GM23338 (cell line): Measurements from ENCODE around the gene ASB15. TPM values are rescaled to one million over a fixed set of nuclear protein-coding genes. Genes with fewer than 3 reads are reported as not detected.

ENCODE experiments used
- ATAC-seq: fragments of 200-7000 bp; cut with Tn5 transposase; 3 replicates; pipeline ENCODE4 v1.9.1; 2020
- DNase-seq: peaks from one replicate; pipeline ENCODE4 v3.0.0-alpha.2; 2015; ENCODE audit warnings: low spot score
- H2AFZ ChIP-seq: fragments of 200-600 bp; sonication (generic); 2 replicates; pipeline ENCODE4 v1.8.0; 2016; ENCODE audit warnings: antibody characterized with exemption, mild to moderate bottlenecking, moderate library complexity
- H3F3A ChIP-seq: fragments of 200-600 bp; sonication (generic); replicated peaks from 2 replicates; pipeline ENCODE4 v1.8.0; 2017; ENCODE audit warnings: antibody characterized with exemption, mixed run types, low read depth
- H3K27ac ChIP-seq: fragments of 200-600 bp; sonication (generic); 2 replicates; pipeline ENCODE4 v1.6.1; 2016; ENCODE audit warnings: low read depth
- H3K27me3 ChIP-seq: fragments of 200-600 bp; sonication (generic); 2 replicates; pipeline ENCODE4 v1.8.0; 2016; ENCODE audit warnings: mild to moderate bottlenecking, mixed run types, moderate library complexity; ENCODE audit not compliant: insufficient read depth
- H3K36me3 ChIP-seq: fragments of 200-600 bp; sonication (generic); 2 replicates; pipeline ENCODE4 v1.8.0; 2016; ENCODE audit warnings: mild to moderate bottlenecking; ENCODE audit not compliant: insufficient read depth
- H3K4me1 ChIP-seq: fragments of 200-600 bp; sonication (generic); 2 replicates; pipeline ENCODE4 v1.8.0; 2016; ENCODE audit warnings: mild to moderate bottlenecking, moderate library complexity; ENCODE audit not compliant: insufficient read depth
- H3K4me2 ChIP-seq: fragments of 200-600 bp; sonication (generic); 2 replicates; pipeline ENCODE4 v1.7.1; 2017; ENCODE audit warnings: mixed run types
- H3K4me3 ChIP-seq: fragments of 200-600 bp; sonication (generic); 2 replicates; pipeline ENCODE4 v1.6.1; 2016; ENCODE audit warnings: mixed run types
- H3K79me2 ChIP-seq: fragments of 200-600 bp; sonication (generic); replicated peaks from 2 replicates; pipeline ENCODE4 v1.8.0; 2017; ENCODE audit warnings: mild to moderate bottlenecking; ENCODE audit not compliant: insufficient read depth
- H3K9me2 ChIP-seq: fragments of 200-600 bp; sonication (generic); 2 replicates; pipeline ENCODE4 v1.8.0; 2017; ENCODE audit not compliant: insufficient read depth
- H4K20me1 ChIP-seq: fragments of 200-600 bp; sonication (generic); replicated peaks from 2 replicates; pipeline ENCODE4 v1.8.0; 2017; ENCODE audit warnings: mild to moderate bottlenecking; ENCODE audit not compliant: insufficient read depth
- H3K27ac Mint-ChIP-seq: 2 replicates; pipeline ENCODE4 v1.8.0; 2020; ENCODE audit warnings: inconsistent platforms, mild to moderate bottlenecking, moderate library complexity, mixed read lengths
- H3K27me3 Mint-ChIP-seq: 3 replicates; pipeline ENCODE4 v1.8.0; 2022; ENCODE audit warnings: low read depth, mild to moderate bottlenecking, moderate library complexity, mixed read lengths, inconsistent platforms; ENCODE audit not compliant: insufficient read depth, poor library complexity
- H3K36me3 Mint-ChIP-seq: 3 replicates; pipeline ENCODE4 v1.8.0; 2021; ENCODE audit warnings: low read depth, mild to moderate bottlenecking, inconsistent platforms, moderate library complexity, mixed read lengths
- H3K4me1 Mint-ChIP-seq: 3 replicates; pipeline ENCODE4 v1.8.0; 2020; ENCODE audit warnings: mild to moderate bottlenecking, inconsistent platforms, mixed read lengths
- H3K4me3 Mint-ChIP-seq: 3 replicates; pipeline ENCODE4 v1.8.0; 2021; ENCODE audit warnings: moderate library complexity, mild to moderate bottlenecking, inconsistent platforms, mixed read lengths
- H3K9me3 Mint-ChIP-seq: 3 replicates; pipeline ENCODE4 v1.8.0; 2020; ENCODE audit warnings: moderate library complexity, mild to moderate bottlenecking, inconsistent platforms, mixed read lengths
- CREB1 ChIP-seq: fragments of 250-450 bp; sonication (Bioruptor Pico); IDR thresholded peaks from 2 replicates; pipeline ENCODE4 v1.5.0; 2020; ENCODE audit warnings: low read depth, mild to moderate bottlenecking, moderate library complexity
- ETS1 ChIP-seq: IDR thresholded peaks from 2 replicates; pipeline ENCODE4 v1.6.1; 2016; ENCODE audit warnings: antibody characterized with exemption
- EZH2 ChIP-seq: fragments of 200-600 bp; sonication (generic); IDR thresholded peaks from one replicate; pipeline ENCODE4 v1.8.0; 2017; ENCODE audit warnings: antibody characterized with exemption, mild to moderate bottlenecking, low read depth; ENCODE audit not compliant: unreplicated experiment
- EZH2phosphoT487 ChIP-seq: fragments of 200-600 bp; sonication (generic); IDR thresholded peaks from one replicate; pipeline ENCODE4 v1.8.1; 2018; ENCODE audit warnings: antibody characterized with exemption; ENCODE audit not compliant: unreplicated experiment
- JUNB ChIP-seq: IDR thresholded peaks from one replicate; pipeline ENCODE4 v1.6.1; 2016; ENCODE audit warnings: antibody characterized with exemption; ENCODE audit not compliant: unreplicated experiment
- NANOG ChIP-seq: IDR thresholded peaks from 2 replicates; pipeline ENCODE4 v1.6.1; 2016; ENCODE audit warnings: antibody characterized with exemption, borderline replicate concordance
- POLR2AphosphoS5 ChIP-seq: IDR thresholded peaks from 2 replicates; pipeline ENCODE4 v1.6.1; 2016; ENCODE audit warnings: antibody characterized with exemption, low read depth
- REST ChIP-seq: IDR thresholded peaks from one replicate; pipeline ENCODE4 v1.6.1; 2018; ENCODE audit warnings: antibody characterized with exemption; ENCODE audit not compliant: unreplicated experiment
- STAT1 ChIP-seq: IDR thresholded peaks from one replicate; pipeline ENCODE4 v1.6.1; 2016; ENCODE audit warnings: antibody characterized with exemption; ENCODE audit not compliant: unreplicated experiment
- ZNF114 ChIP-seq: fragments of 250-450 bp; sonication (Bioruptor Pico); IDR thresholded peaks from 2 replicates; pipeline ENCODE4 v1.5.0; 2020; ENCODE audit warnings: mild to moderate bottlenecking, moderate library complexity
- ZNF331 ChIP-seq: fragments of 250-450 bp; sonication (Bioruptor Pico); IDR thresholded peaks from 2 replicates; pipeline ENCODE4 v1.5.0; 2020; ENCODE audit warnings: low read depth, mild to moderate bottlenecking, moderate library complexity
- ZNF462 ChIP-seq: fragments of 250-450 bp; sonication (Bioruptor Pico); IDR thresholded peaks from 2 replicates; pipeline ENCODE4 v1.5.0; 2020; ENCODE audit warnings: mild to moderate bottlenecking, moderate library complexity
- polyA plus RNA-seq: library from polyadenylated mRNA; unstranded; fragments of >200 nt; fragmentation: Nextera tagmentation; extraction: Ambion mirVana; gene quantifications from 2 replicates; pipeline ENCODE4 v1.2.1, GENCODE V29; 2016
- total RNA-seq: library from RNA; depleted of rRNA; stranded (reverse); fragments of >200 nt; shearing (Covaris generic); gene quantifications from 2 replicates; pipeline ENCODE4 v1.2.3, GENCODE V29; 2014

The ASB15 gene
- total and polyA plus RNA-seq, 2 experiments from 2014 or later = not detected

- TF ChIP-seq ETS1 (no peak), JUNB (no peak), EZH2 (no peak), NANOG (no peak), CREB1 (CRISPR knock-in tag) (no peak), EZH2phosphoT487 (no peak)
Observed at GRCh38 chr7:123627851-123628250, 26.2 kb downstream of the ASB15 start (continued).

GRCh38 chr7:123628829-123629228 lies 27.2 kb downstream of the ASB15 start:
- Histone ChIP-seq H3F3A (no peaks in the 10 kb centered on the region), H4K20me1 (no peaks in the 10 kb centered on the region), H3K36me3 (no peaks in the 10 kb centered on the region), H3K27me3 (no peaks in the 10 kb centered on the region), H3K9me2 (peaks cover 12% of the 10 kb centered on the region; the same call in 1 of the 2 replicates), H3K4me2 (no peak overlapping the region), H3K4me3 (no peak overlapping the region), H3K79me2 (no peaks in the 10 kb centered on the region), H2AFZ (no peak overlapping the region), H3K4me1 (no peaks in the 10 kb centered on the region), H3K27ac (no peak overlapping the region)
- Mint-ChIP-seq H3K27ac (no peak overlapping the region), H3K27me3 (no peaks in the 10 kb centered on the region), H3K36me3 (no peaks in the 10 kb centered on the region), H3K9me3 (no peaks in the 10 kb centered on the region), H3K4me3 (no peak overlapping the region), H3K4me1 (peaks cover 6% of the 10 kb centered on the region)
- DNase-seq (no peak), ATAC-seq (no peak)
- TF ChIP-seq STAT1 (no peak), NANOG (no peak), EZH2 (no peak), ETS1 (no peak), REST (no peak), ZNF114 (CRISPR knock-in tag) (no peak), ZNF462 (no peak), POLR2AphosphoS5 (no peak), ZNF331 (CRISPR knock-in tag) (no peak)
